Spinal cord (tissue), 4 donors: ENCODE data around the gene NAALADL1. TPM values are rescaled to one million over a fixed set of nuclear protein-coding genes. Genes with fewer than 3 reads are reported as not detected.

Experiments
- polyA plus RNA-seq, 2 donors: library from polyadenylated mRNA; unstranded; fragments of 120-200 nt; gene quantifications; one replicate each; pipeline ENCODE4 v1.2.1, GENCODE V29; 2013; ENCODE audit not compliant: insufficient read length in 2 of 2
- small RNA-seq: library from RNA; depleted of rRNA; stranded (forward); fragments of <200 nt; gene quantifications from one replicate; pipeline ENCODE3, GENCODE V24; 2014; ENCODE audit warnings: low replicate concordance
- total RNA-seq, 2 donors: library from RNA; depleted of rRNA in 1 of 2; stranded (reverse); fragments of 120-200 nt in 1 of 2; fragments of >200 nt in 1 of 2; gene quantifications; one replicate each; pipeline versions ENCODE4 v1.2.3 to v1.2.4, GENCODE V29; 2013 to 2014

Gene NAALADL1
- total and polyA plus RNA-seq, 4 donors: 5.5 to 25.2 (median 7.9) TPM

Small RNA genes lying within 50 kb of the gene (small RNA-seq; reads per million reads assigned to genes)
- gene MIR6879 (not detected), gene SNX15 (not detected)

Other genes starting within 250 kb of the NAALADL1 start
- 10 to 100 TPM; 12.4 to 17.6 TPM for gene MEN1, start 248.0 kb downstream of the NAALADL1 start, total RNA-seq
- gene MEN1, start 248.0 kb downstream of the NAALADL1 start, polyA plus RNA-seq: 10 to 100 TPM; 39.3 to 46.7 TPM
- 1 to 10 TPM in 1 of 2 donors, under 1 TPM in 1; 0.59 to 2.0 TPM for gene CDC42BPG, start 213.9 kb downstream of the NAALADL1 start, total RNA-seq
- gene CDC42BPG, start 213.9 kb downstream of the NAALADL1 start, polyA plus RNA-seq: 1 to 10 TPM in 1 of 2 donors, under 1 TPM in 1; 0.43 to 1.5 TPM
- gene EHD1, start 179.9 kb downstream of the NAALADL1 start, total RNA-seq: 10 to 100 TPM; 40.9 to 75.8 TPM
- 100 to 1,000 TPM in 1 of 2 donors, 10 to 100 TPM in 1; 82.4 to 102 TPM for gene EHD1, start 179.9 kb downstream of the NAALADL1 start, polyA plus RNA-seq
- gene ATG2A, start 141.3 kb downstream of the NAALADL1 start, total RNA-seq: 10 to 100 TPM in 1 of 2 donors, 1 to 10 TPM in 1; 8.1 to 14.7 TPM
- 10 to 100 TPM; 26.0 to 26.8 TPM for gene ATG2A, start 141.3 kb downstream of the NAALADL1 start, polyA plus RNA-seq
- 10 to 100 TPM; 26.3 to 40.0 TPM for gene PPP2R5B, start 133.9 kb downstream of the NAALADL1 start, total RNA-seq
- 10 to 100 TPM; 96.4 to 99.8 TPM for gene PPP2R5B, start 133.9 kb downstream of the NAALADL1 start, polyA plus RNA-seq
- gene GPHA2, start 122.7 kb downstream of the NAALADL1 start, total RNA-seq: 1 to 10 TPM in 1 of 2 donors, under 1 TPM in 1; 0.59 to 3.5 TPM
- 1 to 10 TPM in 1 of 2 donors, not detected in 1; 1.9 TPM for gene GPHA2, start 122.7 kb downstream of the NAALADL1 start, polyA plus RNA-seq
- gene MAJIN, start 86.4 kb downstream of the NAALADL1 start, total RNA-seq: under 1 TPM in 1 of 2 donors, not detected in 1; 0.50 TPM
- gene MAJIN, start 86.4 kb downstream of the NAALADL1 start, polyA plus RNA-seq: under 1 TPM in 1 of 2 donors, not detected in 1; 0.42 TPM
- under 1 TPM; 0.99 TPM for gene BATF2, start 61.6 kb downstream of the NAALADL1 start, total RNA-seq
- gene BATF2, start 61.6 kb downstream of the NAALADL1 start, polyA plus RNA-seq: 1 to 10 TPM in 1 of 2 donors, under 1 TPM in 1; 0.76 to 1.0 TPM
- gene ARL2, start 44.4 kb downstream of the NAALADL1 start, total RNA-seq: 100 to 1,000 TPM in 1 of 2 donors, 10 to 100 TPM in 1; 75.4 to 120 TPM
- 100 to 1,000 TPM; 119 to 123 TPM for gene ARL2, start 44.4 kb downstream of the NAALADL1 start, polyA plus RNA-seq
- gene SNX15, start 31.1 kb downstream of the NAALADL1 start, total RNA-seq: 10 to 100 TPM; 14.4 to 25.7 TPM
- 10 to 100 TPM; 30.6 to 32.4 TPM for gene SNX15, start 31.1 kb downstream of the NAALADL1 start, polyA plus RNA-seq
- 1 to 10 TPM; 4.0 to 6.4 TPM for gene SAC3D1, start 17.3 kb downstream of the NAALADL1 start, total RNA-seq
- 10 to 100 TPM; 16.5 to 18.0 TPM for gene SAC3D1, start 17.3 kb downstream of the NAALADL1 start, polyA plus RNA-seq
- gene CDCA5, start 25.5 kb upstream of the NAALADL1 start, total RNA-seq: 1 to 10 TPM; 5.4 to 8.7 TPM
- gene CDCA5, start 25.5 kb upstream of the NAALADL1 start, polyA plus RNA-seq: 10 to 100 TPM; 14.1 to 15.0 TPM
- gene ZFPL1, start 25.7 kb upstream of the NAALADL1 start, total RNA-seq: 10 to 100 TPM; 19.4 to 32.6 TPM
- gene ZFPL1, start 25.7 kb upstream of the NAALADL1 start, polyA plus RNA-seq: 10 to 100 TPM; 35.8 to 37.6 TPM
- 100 to 1,000 TPM in 1 of 2 donors, 10 to 100 TPM in 1; 91.4 to 122 TPM for gene VPS51, start 37.7 kb upstream of the NAALADL1 start, total RNA-seq
- gene VPS51, start 37.7 kb upstream of the NAALADL1 start, polyA plus RNA-seq: 100 to 1,000 TPM; 158 to 165 TPM
- gene TM7SF2, start 53.3 kb upstream of the NAALADL1 start, total RNA-seq: 10 to 100 TPM; 46.6 to 61.8 TPM
- 100 to 1,000 TPM; 104 to 118 TPM for gene TM7SF2, start 53.3 kb upstream of the NAALADL1 start, polyA plus RNA-seq
- gene ZNHIT2, start 59.1 kb upstream of the NAALADL1 start, total RNA-seq: 10 to 100 TPM in 1 of 2 donors, 1 to 10 TPM in 1; 2.7 to 10.7 TPM
- 10 to 100 TPM; 10.2 to 14.0 TPM for gene ZNHIT2, start 59.1 kb upstream of the NAALADL1 start, polyA plus RNA-seq
- gene FAU, start 63.6 kb upstream of the NAALADL1 start, total RNA-seq: 100 to 1,000 TPM; 174 to 693 TPM
- 100 to 1,000 TPM; 603 to 622 TPM for gene FAU, start 63.6 kb upstream of the NAALADL1 start, polyA plus RNA-seq
- gene MRPL49, start 63.8 kb upstream of the NAALADL1 start, total RNA-seq: 10 to 100 TPM; 36.7 to 55.3 TPM
- 10 to 100 TPM; 42.5 to 45.0 TPM for gene MRPL49, start 63.8 kb upstream of the NAALADL1 start, polyA plus RNA-seq
- 10 to 100 TPM; 14.3 to 18.3 TPM for gene SYVN1, start 76.0 kb upstream of the NAALADL1 start, total RNA-seq
- gene SYVN1, start 76.0 kb upstream of the NAALADL1 start, polyA plus RNA-seq: 10 to 100 TPM; 44.2 to 52.6 TPM
- not detected for gene SPDYC, start 111.7 kb upstream of the NAALADL1 start, total RNA-seq
- under 1 TPM in 1 of 2 donors, not detected in 1; 0.17 TPM for gene SPDYC, start 111.7 kb upstream of the NAALADL1 start, polyA plus RNA-seq
- 10 to 100 TPM; 48.0 to 69.5 TPM for gene CAPN1, start 123.4 kb upstream of the NAALADL1 start, total RNA-seq
- gene CAPN1, start 123.4 kb upstream of the NAALADL1 start, polyA plus RNA-seq: 100 to 1,000 TPM in 1 of 2 donors, 10 to 100 TPM in 1; 99.4 to 115 TPM
- 1 to 10 TPM; 7.2 to 9.1 TPM for gene POLA2, start 203.4 kb upstream of the NAALADL1 start, total RNA-seq
- gene POLA2, start 203.4 kb upstream of the NAALADL1 start, polyA plus RNA-seq: 10 to 100 TPM in 1 of 2 donors, 1 to 10 TPM in 1; 9.7 to 16.2 TPM